IPS DF 4.7 (cell line): ENCODE measurements around the gene LRRC74B.
"Not testable (repeated sequence)": the region's sequence is repeated elsewhere in the genome, so short reads cannot be mapped to it uniquely, and the experiment has no call there.

Experiments
- DNase-seq: peaks from one replicate; pipeline ENCODE4 v3.0.0-alpha.2; 2013; ENCODE audit warnings: low spot score; ENCODE audit errors: extremely low read depth

Gene LRRC74B

GRCh38 chr22:21031545-21032036 is 14.2 kb upstream of the LRRC74B start:
- no peak for DNase-seq

- DNase-seq = no peak
Measured at GRCh38 chr22:21032037-21032867, 13.5 kb upstream of the LRRC74B start, which contains the start of gene SLC7A4. SLC7A4 (minus strand) TSS chr22:21032561; CDS start chr22:21031812, 749 bp downstream.

GRCh38 chr22:21032868-21033688 is 12.7 kb upstream of the LRRC74B start:
- no peak for DNase-seq

- DNase-seq = no peak
Measured at GRCh38 chr22:21033895-21034294, 11.9 kb upstream of the LRRC74B start.

GRCh38 chr22:21034989-21035388 is 10.8 kb upstream of the LRRC74B start:
- no peak for DNase-seq

GRCh38 chr22:21038405-21038804 is 7.3 kb upstream of the LRRC74B start:
- no peak for DNase-seq

GRCh38 chr22:21039158-21039557 is 6.6 kb upstream of the LRRC74B start:
- DNase-seq = not testable (repeated sequence)

GRCh38 chr22:21041937-21042336 is 3.8 kb upstream of the LRRC74B start:
- DNase-seq = no peak

- no peak for DNase-seq
Measured at GRCh38 chr22:21042978-21043859, 2.5 kb upstream of the LRRC74B start.

- DNase-seq = no peak
Measured at GRCh38 chr22:21043860-21044535, 1.7 kb upstream of the LRRC74B start.

- DNase-seq = no peak
Measured at GRCh38 chr22:21044931-21045584, 688 bp upstream of the LRRC74B start.

- DNase-seq = no peak
Measured at GRCh38 chr22:21047035-21047661, 1.4 kb downstream of the LRRC74B start.

GRCh38 chr22:21047730-21048129 is 2.0 kb downstream of the LRRC74B start:
- DNase-seq = no peak

- DNase-seq = not testable (repeated sequence)
Measured at GRCh38 chr22:21048448-21048847, 2.7 kb downstream of the LRRC74B start.

- DNase-seq = not testable (repeated sequence)
Measured at GRCh38 chr22:21048965-21049364, 3.2 kb downstream of the LRRC74B start.

GRCh38 chr22:21051145-21051830 is 5.5 kb downstream of the LRRC74B start:
- DNase-seq = no peak

- DNase-seq = no peak
Measured at GRCh38 chr22:21051831-21052400, 6.2 kb downstream of the LRRC74B start.

GRCh38 chr22:21052715-21053459 is 7.1 kb downstream of the LRRC74B start:
- no peak for DNase-seq
